GM20000 (cell line): ENCODE results near the gene CNPPD1.

Experiments used
- DNase-seq: peaks from one replicate; pipeline ENCODE4 v3.0.0; 2012; ENCODE audit warnings: low spot score
- TF ChIP-seq, protein P1 (sequence below): IDR thresholded peaks from 2 replicates; pipeline ENCODE4 v1.5.1; 2012; ENCODE audit warnings: mild to moderate bottlenecking, control low read depth; ENCODE audit errors: extremely low read depth, missing control alignments

The CNPPD1 gene

DNA sequence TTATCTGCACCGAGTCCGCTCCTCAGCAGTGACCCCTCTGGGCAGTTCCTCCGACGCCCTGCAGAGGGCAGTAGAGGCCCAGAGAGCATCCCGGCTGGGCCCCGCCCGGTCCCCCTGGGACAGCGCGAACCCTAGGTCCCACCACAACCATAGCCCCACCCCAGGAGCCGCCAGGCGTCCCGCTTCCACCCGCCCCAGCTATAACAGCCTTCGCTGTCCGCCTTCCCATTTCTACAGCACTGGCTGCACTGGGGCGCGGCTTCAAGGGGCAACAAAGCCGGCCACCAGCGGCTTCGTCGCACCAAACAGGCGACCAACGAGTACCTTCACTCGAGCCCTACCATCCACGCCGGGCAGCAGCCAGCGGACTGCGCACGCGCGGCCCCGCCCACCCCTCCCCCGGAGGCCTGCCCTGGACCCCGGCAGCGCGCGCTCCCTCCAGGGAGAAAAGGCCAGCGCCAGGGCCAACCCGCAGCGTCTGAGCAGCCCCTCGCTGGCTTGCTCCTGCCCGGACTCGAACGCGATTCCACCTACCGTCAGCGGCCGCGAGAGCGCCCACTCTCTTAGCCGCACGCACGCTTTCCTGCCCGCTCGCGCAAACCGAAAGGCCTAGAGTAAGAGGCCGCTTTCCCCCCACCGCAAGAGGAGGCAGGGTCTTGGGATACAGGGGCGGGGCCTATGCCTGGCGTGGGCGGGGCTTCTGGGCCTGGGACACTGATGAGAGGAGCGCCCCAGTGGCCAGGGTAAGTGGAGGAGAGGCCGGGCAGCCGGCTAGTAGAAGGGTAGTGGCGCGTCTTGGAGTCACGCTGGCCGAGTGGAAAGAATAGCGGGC is 16.3 kb downstream of the CNPPD1 start, which contains the start of gene NHEJ1:
Gene NHEJ1 (minus strand): TSS at position 630 of the 832 bp plus-strand sequence. CDS start 2,453 bp downstream, outside the sequence.
- DNase-seq = peak; percentile 95
- TF ChIP-seq, protein P1, sequence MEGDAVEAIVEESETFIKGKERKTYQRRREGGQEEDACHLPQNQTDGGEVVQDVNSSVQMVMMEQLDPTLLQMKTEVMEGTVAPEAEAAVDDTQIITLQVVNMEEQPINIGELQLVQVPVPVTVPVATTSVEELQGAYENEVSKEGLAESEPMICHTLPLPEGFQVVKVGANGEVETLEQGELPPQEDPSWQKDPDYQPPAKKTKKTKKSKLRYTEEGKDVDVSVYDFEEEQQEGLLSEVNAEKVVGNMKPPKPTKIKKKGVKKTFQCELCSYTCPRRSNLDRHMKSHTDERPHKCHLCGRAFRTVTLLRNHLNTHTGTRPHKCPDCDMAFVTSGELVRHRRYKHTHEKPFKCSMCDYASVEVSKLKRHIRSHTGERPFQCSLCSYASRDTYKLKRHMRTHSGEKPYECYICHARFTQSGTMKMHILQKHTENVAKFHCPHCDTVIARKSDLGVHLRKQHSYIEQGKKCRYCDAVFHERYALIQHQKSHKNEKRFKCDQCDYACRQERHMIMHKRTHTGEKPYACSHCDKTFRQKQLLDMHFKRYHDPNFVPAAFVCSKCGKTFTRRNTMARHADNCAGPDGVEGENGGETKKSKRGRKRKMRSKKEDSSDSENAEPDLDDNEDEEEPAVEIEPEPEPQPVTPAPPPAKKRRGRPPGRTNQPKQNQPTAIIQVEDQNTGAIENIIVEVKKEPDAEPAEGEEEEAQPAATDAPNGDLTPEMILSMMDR = peak; percentile 93

GRCh38 chr2:219159771-219160185 is 16.9 kb downstream of the CNPPD1 start:
- no peak for DNase-seq
- TF ChIP-seq, protein P1 = no peak

DNA sequence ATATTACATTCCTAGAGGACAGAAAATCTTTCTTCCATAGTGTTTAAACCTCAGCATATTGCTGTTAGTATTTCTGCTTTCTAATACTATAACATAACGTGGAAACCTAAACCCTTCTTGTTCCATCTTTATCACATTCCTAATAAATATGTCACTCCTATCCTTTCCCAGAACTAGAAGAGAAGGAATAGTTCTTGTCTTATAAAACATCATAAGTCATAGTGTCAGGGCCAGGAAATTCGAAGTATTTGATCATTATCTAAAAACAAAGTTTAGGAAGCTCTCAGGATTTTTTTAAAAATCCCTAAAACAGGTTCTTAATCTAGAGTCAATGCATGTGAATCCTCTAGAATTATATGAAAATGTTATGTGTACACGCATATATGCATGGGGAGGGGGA is 18.1 kb downstream of the CNPPD1 start:
- no peak for DNase-seq
- TF ChIP-seq, protein P1 = no peak

GRCh38 chr2:219158025-219158424 is 18.7 kb downstream of the CNPPD1 start:
- DNase-seq = no peak
- TF ChIP-seq, protein P1 = no peak

DNA sequence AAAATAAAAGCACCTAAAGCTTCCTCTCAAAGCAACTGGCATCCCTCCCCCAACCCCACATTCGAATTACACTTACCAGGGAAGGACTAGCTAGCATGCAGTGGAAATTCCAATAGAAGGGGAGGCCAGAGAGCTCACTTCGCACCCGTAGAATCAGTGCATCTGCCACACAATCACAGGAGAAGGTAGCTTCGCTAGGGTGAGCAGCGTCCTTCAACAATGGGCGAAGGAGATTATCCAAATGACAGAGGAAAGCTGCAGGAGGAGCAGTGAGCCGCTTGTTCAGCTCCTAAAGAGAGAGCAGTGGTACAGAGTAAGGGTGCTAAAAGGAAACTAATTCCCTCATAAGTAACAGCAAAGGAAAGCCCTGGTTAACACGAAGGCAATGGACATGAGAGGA is 19.3 kb downstream of the CNPPD1 start:
- no peak for DNase-seq
- TF ChIP-seq, protein P1 = no peak

DNA sequence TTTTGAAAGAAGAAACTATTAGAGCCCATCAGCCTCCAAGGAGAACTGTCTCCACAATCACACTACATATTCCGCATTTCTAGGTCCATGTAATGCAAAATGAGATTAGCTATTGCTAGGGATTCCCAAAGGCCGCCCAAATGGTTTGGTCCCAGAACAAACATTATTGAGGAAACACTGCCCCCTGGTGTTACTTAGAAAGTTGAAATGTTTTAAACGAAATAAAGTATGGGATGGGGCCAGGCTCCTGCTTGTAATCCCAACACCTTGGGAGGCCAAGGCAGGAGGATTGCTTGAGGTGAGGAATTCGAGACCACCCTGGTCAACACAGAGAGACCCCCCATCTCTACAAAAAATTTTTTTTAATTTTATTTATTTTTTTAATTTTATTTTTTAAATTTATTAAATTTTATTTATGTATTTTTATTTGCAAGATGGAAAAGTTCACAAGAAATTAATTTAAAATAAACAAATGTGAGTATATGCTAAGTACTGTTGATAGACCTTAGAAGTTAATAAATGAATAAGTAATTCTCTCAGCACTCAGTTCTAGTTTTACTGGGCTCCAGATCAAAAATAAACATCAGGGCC is 21.6 kb downstream of the CNPPD1 start:
- TF ChIP-seq, protein P1 = peak; percentile 6
- DNase-seq = peak; percentile 67

- no peak for DNase-seq
- TF ChIP-seq, protein P1 = no peak
Observed at GRCh38 chr2:219149667-219150066, 27.1 kb downstream of the CNPPD1 start.
